DND-41 (cell line): ENCODE measurements around the gene CCDC27.

Experiments used
- ATAC-seq: fragments of 200-7000 bp; cut with Tn5 transposase; 3 replicates; pipeline ENCODE4 v1.9.1; 2021; ENCODE audit warnings: low read depth; ENCODE audit not compliant: insufficient read depth
- DNase-seq: peaks from one replicate; pipeline ENCODE4 v3.0.0-alpha.2; 2020
- H2AFZ ChIP-seq: 2 replicates; pipeline ENCODE4 v1.6.0; 2012; ENCODE audit warnings: low read depth, low read length
- H3K27ac ChIP-seq: 2 replicates; pipeline ENCODE4 v1.5.1; 2012; ENCODE audit warnings: low read length, inconsistent platforms
- H3K27me3 ChIP-seq: fragments of 200-600 bp; sonication (generic); 2 replicates; pipeline ENCODE4 v1.6.0; 2012; ENCODE audit warnings: low read length, mild to moderate bottlenecking, inconsistent platforms; ENCODE audit not compliant: insufficient read depth, poor library complexity
- H3K36me3 ChIP-seq: 2 replicates; pipeline ENCODE4 v1.5.1; 2012; ENCODE audit warnings: low read length, inconsistent platforms; ENCODE audit not compliant: insufficient read depth
- H3K4me1 ChIP-seq: 2 replicates; pipeline ENCODE4 v1.5.1; 2012; ENCODE audit warnings: mild to moderate bottlenecking, low read length; ENCODE audit not compliant: insufficient read depth
- H3K4me2 ChIP-seq: 2 replicates; pipeline ENCODE4 v1.6.0; 2012; ENCODE audit warnings: mild to moderate bottlenecking, moderate library complexity, low read length, inconsistent platforms; ENCODE audit not compliant: insufficient read depth
- H3K4me3 ChIP-seq, 2 experiments: fragments of 200-600 bp in 1 of 2; shearing (Covaris generic) in 1 of 2; 2 replicates each; pipeline ENCODE4 v1.5.1; 2012 to 2016; ENCODE audit warnings: inconsistent platforms in 2 of 2, low read length in 2 of 2, mild to moderate bottlenecking in 2 of 2, low read depth in 1 of 2, moderate library complexity in 1 of 2
- H3K79me2 ChIP-seq: 2 replicates; pipeline ENCODE4 v1.6.0; 2012; ENCODE audit warnings: low read length, inconsistent platforms; ENCODE audit not compliant: insufficient read depth
- H3K9ac ChIP-seq: 2 replicates; pipeline ENCODE4 v1.6.0; 2012; ENCODE audit warnings: low read depth, mild to moderate bottlenecking, inconsistent platforms, low read length, moderate library complexity
- H3K9me3 ChIP-seq: 2 replicates; pipeline ENCODE4 v1.5.1; 2012; ENCODE audit warnings: low read length, moderate library complexity, mild to moderate bottlenecking, inconsistent platforms; ENCODE audit not compliant: insufficient read depth, severe bottlenecking
- H4K20me1 ChIP-seq: 2 replicates; pipeline ENCODE4 v1.6.0; 2012; ENCODE audit warnings: low read length; ENCODE audit not compliant: insufficient read depth
- CTCF ChIP-seq: IDR thresholded peaks from 2 replicates; pipeline ENCODE4 v1.5.1; 2012; ENCODE audit warnings: borderline replicate concordance, low read length, moderate library complexity, mild to moderate bottlenecking; ENCODE audit not compliant: poor library complexity, severe bottlenecking; ENCODE audit errors: extremely low read depth
- EZH2 ChIP-seq: IDR thresholded peaks from 3 replicates; pipeline ENCODE4 v1.6.1; 2012; ENCODE audit warnings: borderline replicate concordance, low read depth, mild to moderate bottlenecking, moderate library complexity, low read length, inconsistent platforms; ENCODE audit not compliant: severe bottlenecking

CCDC27 gene

GRCh38 chr1:3744646-3745045, 7.6 kb upstream of the CCDC27 start:
- Histone ChIP-seq H3K4me3 (no peak overlapping the region), H3K27me3 (no peaks in the 10 kb centered on the region), H3K79me2 (no peaks in the 10 kb centered on the region), H4K20me1 (no peaks in the 10 kb centered on the region; the same call in 1 of the 2 replicates), H2AFZ (no peak overlapping the region), H3K27ac (no peak overlapping the region), H3K4me1 (no peaks in the 10 kb centered on the region), H3K9me3 (no peaks in the 10 kb centered on the region), H3K36me3 (no peaks in the 10 kb centered on the region), H3K4me2 (no peak overlapping the region), H3K9ac (no peak overlapping the region)
- DNase-seq (no peak), ATAC-seq (no peak)
- TF ChIP-seq CTCF (no peak), EZH2 (no peak)

GRCh38 chr1:3745071-3745470, 7.2 kb upstream of the CCDC27 start:
- Histone ChIP-seq H3K79me2 (no peaks in the 10 kb centered on the region), H3K4me2 (no peak overlapping the region), H3K9me3 (no peaks in the 10 kb centered on the region), H3K4me1 (no peaks in the 10 kb centered on the region), H3K36me3 (no peaks in the 10 kb centered on the region), H3K4me3 (no peak overlapping the region), H2AFZ (no peak overlapping the region), H4K20me1 (no peaks in the 10 kb centered on the region; the same call in 1 of the 2 replicates), H3K9ac (no peak overlapping the region), H3K27ac (no peak overlapping the region), H3K27me3 (no peaks in the 10 kb centered on the region)
- DNase-seq (no peak), ATAC-seq (no peak)
- TF ChIP-seq CTCF (no peak), EZH2 (no peak)

- H2AFZ ChIP-seq, result no peak overlapping the region
- H3K9ac ChIP-seq, result no peak overlapping the region
- TF ChIP-seq EZH2, result no peak
- TF ChIP-seq CTCF, result no peak
Observed at GRCh38 chr1:3745590-3746381, 6.5 kb upstream of the CCDC27 start.

More at GRCh38 chr1:3745590-3746381, 6.5 kb upstream of the CCDC27 start:
- ATAC-seq, result no peak
- Histone ChIP-seq H3K27me3 (no peaks in the 10 kb centered on the region), H3K79me2 (no peaks in the 10 kb centered on the region), H3K4me1 (no peaks in the 10 kb centered on the region), H3K36me3 (no peaks in the 10 kb centered on the region), H3K9me3 (no peaks in the 10 kb centered on the region), H3K4me2 (no peak overlapping the region), H3K4me3 (no peak overlapping the region), H4K20me1 (no peaks in the 10 kb centered on the region; the same call in 1 of the 2 replicates), H3K27ac (no peak overlapping the region)
- DNase-seq, result no peak
